Smooth muscle cell (in vitro differentiated cells): ENCODE measurements around the gene GTSE1. TPM values are rescaled to one million over a fixed set of nuclear protein-coding genes. Genes with fewer than 3 reads are reported as not detected.

ENCODE experiments used
- DNase-seq: peaks from one replicate; lab custom pipeline; 2025; ENCODE audit not compliant: unreplicated experiment; lab: John Stamatoyannopoulos, UW
- H2AFZ ChIP-seq: fragments of 200-600 bp; sonication (generic); 2 replicates; pipeline ENCODE4 v1.6.0; 2016; ENCODE audit warnings: antibody characterized with exemption, low read depth, mild to moderate bottlenecking
- H3F3A ChIP-seq: fragments of 200-600 bp; sonication (generic); 2 replicates; pipeline ENCODE4 v1.6.0; 2017; ENCODE audit warnings: antibody characterized with exemption, low read depth
- H3K27ac ChIP-seq: fragments of 200-600 bp; sonication (generic); 2 replicates; pipeline ENCODE4 v1.5.1; 2016; ENCODE audit warnings: low read depth, mild to moderate bottlenecking
- H3K27me3 ChIP-seq: fragments of 200-600 bp; sonication (generic); 2 replicates; pipeline ENCODE4 v1.6.1; 2016; ENCODE audit warnings: low read depth, mild to moderate bottlenecking
- H3K36me3 ChIP-seq: fragments of 200-600 bp; sonication (generic); 2 replicates; pipeline ENCODE4 v1.5.1; 2016; ENCODE audit warnings: low read depth
- H3K4me1 ChIP-seq: fragments of 200-600 bp; sonication (generic); 2 replicates; pipeline ENCODE4 v1.5.1; 2016; ENCODE audit warnings: low read depth
- H3K4me2 ChIP-seq: fragments of 200-600 bp; sonication (generic); 2 replicates; pipeline ENCODE4 v1.6.0; 2016; ENCODE audit warnings: mild to moderate bottlenecking
- H3K4me3 ChIP-seq: fragments of 200-600 bp; sonication (generic); 2 replicates; pipeline ENCODE4 v1.5.1; 2016; ENCODE audit warnings: mild to moderate bottlenecking
- H3K79me2 ChIP-seq: fragments of 200-600 bp; sonication (generic); 2 replicates; pipeline ENCODE4 v1.6.0; 2016; ENCODE audit warnings: low read depth, mild to moderate bottlenecking
- H3K9ac ChIP-seq: fragments of 200-600 bp; sonication (generic); 2 replicates; pipeline ENCODE4 v1.6.0; 2016; ENCODE audit warnings: low read depth
- H3K9me3 ChIP-seq: fragments of 200-600 bp; sonication (generic); replicated peaks from 2 replicates; pipeline ENCODE4 v1.5.1; 2016; ENCODE audit warnings: low read depth
- H4K20me1 ChIP-seq: fragments of 200-600 bp; sonication (generic); 2 replicates; pipeline ENCODE4 v1.6.0; 2016; ENCODE audit warnings: low read depth
- CTCF ChIP-seq: fragments of 200-600 bp; sonication (generic); IDR thresholded peaks from 2 replicates; pipeline ENCODE4 v1.5.1; 2017; ENCODE audit warnings: borderline replicate concordance, mild to moderate bottlenecking, antibody characterized with exemption; ENCODE audit not compliant: insufficient read depth, poor library complexity, severe bottlenecking
- WGBS: methylation state at CpG from one replicate; pipeline ENCODE4 v1.1.7; 2016; ENCODE audit warnings: low lambda C conversion rate; 5-methylcytosine and 5-hydroxymethylcytosine counted together
- polyA plus RNA-seq: library from polyadenylated mRNA; unstranded; fragments of >200 nt; fragmentation: Nextera tagmentation; extraction: Ambion mirVana; gene quantifications from 2 replicates; pipeline ENCODE4 v1.2.1, GENCODE V29; 2016
- total RNA-seq: library from RNA; depleted of rRNA; stranded (reverse); fragments of >200 nt; gene quantifications from 2 replicates; pipeline ENCODE4 v1.2.3, GENCODE V29; 2014

Gene GTSE1
- total and polyA plus RNA-seq, 2 experiments from 2014 or later = 3.6 to 6.8 TPM

GRCh38 chr22:46362203-46362933 lies 65.7 kb downstream of the GTSE1 start:
- Histone ChIP-seq H3K9me3 (no peaks in the 10 kb centered on the region), H4K20me1 (no peaks in the 10 kb centered on the region), H3K79me2 (no peaks in the 10 kb centered on the region), H3K4me2 (no peak overlapping the region), H3K27me3 (no peaks in the 10 kb centered on the region), H2AFZ (no peak overlapping the region), H3K27ac (no peak overlapping the region), H3F3A (no peaks in the 10 kb centered on the region), H3K4me1 (no peaks in the 10 kb centered on the region), H3K4me3 (no peak overlapping the region), H3K9ac (no peak overlapping the region), H3K36me3 (no peaks in the 10 kb centered on the region)
- WGBS = 92% methylated on average over 25 of the region's 25 CpGs
- DNase-seq = no peak
- TF ChIP-seq CTCF = no peak

- Histone ChIP-seq H3K36me3 (no peaks in the 10 kb centered on the region), H3K4me1 (no peaks in the 10 kb centered on the region), H3K79me2 (no peaks in the 10 kb centered on the region), H3K9ac (no peak overlapping the region), H3K27me3 (no peaks in the 10 kb centered on the region), H2AFZ (no peak overlapping the region), H3F3A (no peaks in the 10 kb centered on the region), H3K4me2 (no peak overlapping the region), H3K4me3 (no peak overlapping the region), H3K27ac (no peak overlapping the region), H4K20me1 (no peaks in the 10 kb centered on the region), H3K9me3 (no peaks in the 10 kb centered on the region)
- no peak for TF ChIP-seq CTCF
- no peak for DNase-seq
- 95% methylated on average over 14 of the region's 15 CpGs for WGBS
Observed at GRCh38 chr22:46362934-46363515, 66.4 kb downstream of the GTSE1 start.

GRCh38 chr22:46363611-46364321 lies 67.1 kb downstream of the GTSE1 start:
- H3K9me3 ChIP-seq = no peaks in the 10 kb centered on the region
- H3K4me2 ChIP-seq = no peak overlapping the region
- H3K4me3 ChIP-seq = no peak overlapping the region
- H3F3A ChIP-seq = no peaks in the 10 kb centered on the region
- DNase-seq = no peak
- no peak overlapping the region for H3K27ac ChIP-seq
- no peaks in the 10 kb centered on the region for H4K20me1 ChIP-seq
- H3K9ac ChIP-seq = no peak overlapping the region
- no peak for TF ChIP-seq CTCF
- H3K79me2 ChIP-seq = no peaks in the 10 kb centered on the region
- H3K36me3 ChIP-seq = no peaks in the 10 kb centered on the region
- H3K27me3 ChIP-seq = no peaks in the 10 kb centered on the region
- whole genome bisulfite sequencing = 97% methylated on average over 35 of the region's 35 CpGs
- no peaks in the 10 kb centered on the region for H3K4me1 ChIP-seq
- H2AFZ ChIP-seq = no peak overlapping the region
